H9 (cell line): Measurements from ENCODE around the gene P4HA2. TPM values are rescaled to one million over a fixed set of nuclear protein-coding genes. Genes with fewer than 3 reads are reported as not detected.

Source experiments
- DNase-seq: peaks from one replicate; pipeline ENCODE4 v3.0.0-alpha.2; 2017
- H2AFZ ChIP-seq: one replicate; pipeline ENCODE4 v1.6.1; 2013; ENCODE audit warnings: mild to moderate bottlenecking, low read length, control low read depth, moderate library complexity
- H2AK5ac ChIP-seq: 2 replicates; pipeline ENCODE4 v1.6.1; 2013; ENCODE audit warnings: low read length, control low read depth, mixed read lengths; ENCODE audit not compliant: insufficient read length
- H2BK120ac ChIP-seq: one replicate; pipeline ENCODE4 v1.6.1; 2013; ENCODE audit warnings: low read depth, mild to moderate bottlenecking, low read length, control low read depth, inconsistent platforms; ENCODE audit not compliant: poor library complexity, severe bottlenecking
- H2BK12ac ChIP-seq: 2 replicates; pipeline ENCODE4 v1.6.1; 2013; ENCODE audit warnings: low read length, control low read depth, mixed read lengths, low read depth; ENCODE audit not compliant: insufficient read length
- H2BK15ac ChIP-seq: 2 replicates; pipeline ENCODE4 v1.6.1; 2013; ENCODE audit warnings: low read depth, low read length, control low read depth
- H2BK20ac ChIP-seq: one replicate; pipeline ENCODE4 v1.6.1; 2013; ENCODE audit warnings: low read depth, mild to moderate bottlenecking, low read length, control low read depth, inconsistent platforms; ENCODE audit not compliant: poor library complexity, severe bottlenecking
- H2BK5ac ChIP-seq: 2 replicates; pipeline ENCODE4 v1.6.1; 2013; ENCODE audit warnings: low read length, control low read depth, mixed read lengths; ENCODE audit not compliant: insufficient read length
- H3K14ac ChIP-seq: 2 replicates; pipeline ENCODE4 v1.6.1; 2013; ENCODE audit warnings: low read length, control low read depth; ENCODE audit not compliant: insufficient read depth
- H3K18ac ChIP-seq: 2 replicates; pipeline ENCODE4 v1.6.1; 2013; ENCODE audit warnings: low read depth, mild to moderate bottlenecking, mixed read lengths, low read length, control low read depth; ENCODE audit not compliant: insufficient read length
- H3K23ac ChIP-seq: 2 replicates; pipeline ENCODE4 v1.6.1; 2013; ENCODE audit warnings: low read length, control low read depth, mixed read lengths, low read depth; ENCODE audit not compliant: insufficient read length
- H3K23me2 ChIP-seq: 2 replicates; pipeline ENCODE4 v1.6.1; 2013; ENCODE audit warnings: low read depth, mild to moderate bottlenecking, mixed read lengths, low read length, control low read depth; ENCODE audit not compliant: insufficient read length, poor library complexity, severe bottlenecking
- H3K27ac ChIP-seq: 2 replicates; pipeline ENCODE4 v1.5.1; 2013; ENCODE audit warnings: low read length, control low read depth, mixed read lengths, low read depth; ENCODE audit not compliant: insufficient read length
- H3K27me3 ChIP-seq: 2 replicates; pipeline ENCODE4 v1.6.1; 2013; ENCODE audit warnings: low read length, control low read depth, inconsistent platforms; ENCODE audit not compliant: insufficient read depth
- H3K4ac ChIP-seq: 2 replicates; pipeline ENCODE4 v1.6.1; 2013; ENCODE audit warnings: low read depth, mild to moderate bottlenecking, control low read depth, inconsistent platforms, low read length, moderate library complexity
- H3K4me1 ChIP-seq: 2 replicates; pipeline ENCODE4 v1.6.1; 2013; ENCODE audit warnings: low read length, control low read depth, inconsistent platforms; ENCODE audit not compliant: insufficient read depth
- H3K4me2 ChIP-seq: 2 replicates; pipeline ENCODE4 v1.6.1; 2013; ENCODE audit warnings: low read length, control low read depth, mixed read lengths; ENCODE audit not compliant: insufficient read length, insufficient read depth
- H3K56ac ChIP-seq: 2 replicates; pipeline ENCODE4 v1.6.1; 2013; ENCODE audit warnings: low read depth, mild to moderate bottlenecking, mixed read lengths, low read length, control low read depth; ENCODE audit not compliant: insufficient read length
- H3K79me1 ChIP-seq: 2 replicates; pipeline ENCODE4 v1.6.1; 2013; ENCODE audit warnings: low read depth, mild to moderate bottlenecking, moderate library complexity, low read length, control low read depth, inconsistent platforms; ENCODE audit not compliant: insufficient read depth, poor library complexity, severe bottlenecking
- H3K79me2 ChIP-seq: 2 replicates; pipeline ENCODE4 v1.6.1; 2013; ENCODE audit warnings: low read length, control low read depth, inconsistent platforms; ENCODE audit not compliant: insufficient read depth
- H3K9ac ChIP-seq: 2 replicates; pipeline ENCODE4 v1.6.1; 2013; ENCODE audit warnings: low read length, control low read depth, mixed read lengths; ENCODE audit not compliant: insufficient read length; ENCODE audit errors: extremely low read depth
- H3K9me3 ChIP-seq: one replicate; pipeline ENCODE4 v1.6.1; 2013; ENCODE audit warnings: low read depth, low read length, inconsistent platforms; ENCODE audit not compliant: control insufficient read depth
- H3T11ph ChIP-seq: one replicate; pipeline ENCODE4 v1.6.1; 2013; ENCODE audit warnings: mild to moderate bottlenecking, low read length, control low read depth, inconsistent platforms
- H4K20me1 ChIP-seq: one replicate; pipeline ENCODE4 v1.6.1; 2013; ENCODE audit not compliant: control insufficient read depth, insufficient read length, insufficient read depth
- H4K5ac ChIP-seq: 2 replicates; pipeline ENCODE4 v1.6.1; 2013; ENCODE audit warnings: low read depth, mild to moderate bottlenecking, mixed read lengths, low read length, control low read depth; ENCODE audit not compliant: insufficient read length
- H4K8ac ChIP-seq: replicated peaks from 2 replicates; pipeline ENCODE4 v1.6.1; 2013; ENCODE audit warnings: low read length, control low read depth, mixed read lengths, low read depth; ENCODE audit not compliant: insufficient read length
- H4K91ac ChIP-seq: 2 replicates; pipeline ENCODE4 v1.6.1; 2013; ENCODE audit warnings: low read depth, mild to moderate bottlenecking, moderate library complexity, mixed read lengths, low read length, control low read depth; ENCODE audit not compliant: insufficient read length
- H3K27ac Mint-ChIP-seq, 3 experiments: 2 replicates in 2 of 3; 3 replicates in 1 of 3; pipeline ENCODE4 v1.8.0; 2020 to 2021; ENCODE audit warnings: mixed read lengths in 3 of 3, mild to moderate bottlenecking in 1 of 3, moderate library complexity in 1 of 3
- H3K27me3 Mint-ChIP-seq: 2 replicates; pipeline ENCODE4 v1.8.0; 2021; ENCODE audit warnings: low read depth, mild to moderate bottlenecking, moderate library complexity, mixed read lengths
- H3K36me3 Mint-ChIP-seq, 3 experiments: 2 replicates in 2 of 3; 3 replicates in 1 of 3; pipeline ENCODE4 v1.8.0; 2020 to 2021; ENCODE audit warnings: low read depth in 3 of 3, mixed read lengths in 3 of 3; ENCODE audit not compliant: insufficient read depth in 1 of 3
- H3K4me1 Mint-ChIP-seq, 2 experiments: 2 replicates each; pipeline ENCODE4 v1.8.0; 2020; ENCODE audit warnings: mixed read lengths in 2 of 2
- H3K4me3 Mint-ChIP-seq, 2 experiments: 2 replicates in 1 of 2; 3 replicates in 1 of 2; pipeline ENCODE4 v1.8.0; 2020 to 2021; ENCODE audit warnings: mild to moderate bottlenecking in 2 of 2, mixed read lengths in 2 of 2, moderate library complexity in 1 of 2
- H3K9me3 Mint-ChIP-seq, 2 experiments: 2 replicates in 1 of 2; 3 replicates in 1 of 2; pipeline ENCODE4 v1.8.0; 2020; ENCODE audit warnings: mild to moderate bottlenecking in 2 of 2, mixed read lengths in 2 of 2, moderate library complexity in 1 of 2
- WGBS: extraction: QIAGEN DNeasy Blood & Tissue Kit; methylation state at CpG from one replicate; pipeline ENCODE4 v1.1.7; 2013; ENCODE audit warnings: missing lambda C conversion rate, low lambda C conversion rate, mixed read lengths; ENCODE audit not compliant: insufficient read length; ENCODE audit errors: extremely low coverage; 5-methylcytosine and 5-hydroxymethylcytosine counted together
- total RNA-seq: library from RNA; stranded (reverse); gene quantifications from 2 replicates; pipeline ENCODE4 v1.2.1, GENCODE V29; 2021
- TF ChIP-seq, protein P1 (sequence below): fragments of 200-600 bp; sonication (generic); conservative IDR thresholded peaks from 3 replicates; pipeline ENCODE4 v1.8.0; 2021; ENCODE audit warnings: antibody characterized with exemption, mild to moderate bottlenecking

The P4HA2 gene
- total RNA-seq, 1 experiment from 2014 or later: 15.3 TPM

- Histone ChIP-seq H2AFZ (no peak overlapping the region), H3K9me3 (no peaks in the 10 kb centered on the region), H4K5ac (no peak overlapping the region), H3K4me1 (no peaks in the 10 kb centered on the region), H3K27me3 (no peaks in the 10 kb centered on the region), H2BK20ac (no peak overlapping the region), H2BK15ac (no peak overlapping the region), H3T11ph (no peak overlapping the region), H2AK5ac (no peak overlapping the region), H3K14ac (no peak overlapping the region; the same call in 1 of the 2 replicates), H3K4me2 (no peak overlapping the region), H4K20me1 (no peaks in the 10 kb centered on the region), H4K8ac (no peak overlapping the region), H3K56ac (no peak overlapping the region), H4K91ac (no peak overlapping the region), H3K23ac (no peak overlapping the region), H3K18ac (no peak overlapping the region), H2BK120ac (no peak overlapping the region), H3K79me2 (no peaks in the 10 kb centered on the region), H2BK12ac (no peak overlapping the region), H3K27ac (no peak overlapping the region), H3K79me1 (no peaks in the 10 kb centered on the region), H3K23me2 (no peaks in the 10 kb centered on the region), H3K4ac (no peak overlapping the region), H2BK5ac (no peak overlapping the region), H3K9ac (no peak overlapping the region)
- no peaks in the 10 kb centered on the region; the same call in 1 of the 2 replicates for H3K27me3 Mint-ChIP-seq
- H3K36me3 Mint-ChIP-seq: 0 out of 7 replicates have a peak, but pooled peaks cover 0 to 3% (median 1%) of the 10 kb centered on the region in 3 experiments
- H3K9me3 Mint-ChIP-seq: no peaks in the 10 kb centered on the region
- H3K4me1 Mint-ChIP-seq: peaks cover 10 to 16% of the 10 kb centered on the region in 2 experiments
- DNase-seq: peak; percentile 25
- no CpG with 5 or more reads among the region's 8 CpGs for WGBS
- no peak overlapping the region for H3K4me3 Mint-ChIP-seq
- TF ChIP-seq, protein P1, sequence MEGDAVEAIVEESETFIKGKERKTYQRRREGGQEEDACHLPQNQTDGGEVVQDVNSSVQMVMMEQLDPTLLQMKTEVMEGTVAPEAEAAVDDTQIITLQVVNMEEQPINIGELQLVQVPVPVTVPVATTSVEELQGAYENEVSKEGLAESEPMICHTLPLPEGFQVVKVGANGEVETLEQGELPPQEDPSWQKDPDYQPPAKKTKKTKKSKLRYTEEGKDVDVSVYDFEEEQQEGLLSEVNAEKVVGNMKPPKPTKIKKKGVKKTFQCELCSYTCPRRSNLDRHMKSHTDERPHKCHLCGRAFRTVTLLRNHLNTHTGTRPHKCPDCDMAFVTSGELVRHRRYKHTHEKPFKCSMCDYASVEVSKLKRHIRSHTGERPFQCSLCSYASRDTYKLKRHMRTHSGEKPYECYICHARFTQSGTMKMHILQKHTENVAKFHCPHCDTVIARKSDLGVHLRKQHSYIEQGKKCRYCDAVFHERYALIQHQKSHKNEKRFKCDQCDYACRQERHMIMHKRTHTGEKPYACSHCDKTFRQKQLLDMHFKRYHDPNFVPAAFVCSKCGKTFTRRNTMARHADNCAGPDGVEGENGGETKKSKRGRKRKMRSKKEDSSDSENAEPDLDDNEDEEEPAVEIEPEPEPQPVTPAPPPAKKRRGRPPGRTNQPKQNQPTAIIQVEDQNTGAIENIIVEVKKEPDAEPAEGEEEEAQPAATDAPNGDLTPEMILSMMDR: no peak
- no peak overlapping the region; a peak in 1 of 7 replicates for H3K27ac Mint-ChIP-seq
These were observed 41.3 kb upstream of the P4HA2 start for GRCh38 chr5:132268769-132269551.
